GM12878 (cell line): ENCODE results near the gene CTIF. TPM values are rescaled to one million over a fixed set of nuclear protein-coding genes. Genes with fewer than 3 reads are reported as not detected.

Experiments
- ATAC-seq: fragments of 200-7000 bp; cut with Tn5 transposase; 3 replicates; pipeline ENCODE4 v1.9.1; 2020; ENCODE audit warnings: mild to moderate bottlenecking, moderate library complexity
- BruUV-seq: library from RNA; stranded (reverse); fragments of 400-500 nt; replicated peaks from 2 replicates; lab custom pipeline; 2021; lab: Mats Ljungman, UMichigan
- CTCF ChIA-PET: fragments of 300-600 bp; sonication (Branson Sonifier 250); formaldehyde crosslinking; extraction: SDS; loops from one replicate; lab custom pipeline; 2021; ENCODE audit warnings: inconsistent platforms; lab: Yijun Ruan, JAX
- POLR2A ChIA-PET: fragments of 350-600 bp; formaldehyde crosslinking; extraction: SDS; loops from one replicate; lab custom pipeline; 2021; ENCODE audit warnings: inconsistent platforms; lab: Charles Lee
- RAD21 ChIA-PET: fragments of 300-600 bp; sonication (Branson Sonifier 250); formaldehyde crosslinking; loops from one replicate; lab custom pipeline; 2023; ENCODE audit warnings: antibody characterized with exemption; ENCODE audit not compliant: unreplicated experiment; lab: Charles Lee
- SMC1A ChIA-PET: fragments of 300-600 bp; sonication (Branson Sonifier 250); formaldehyde crosslinking; loops from one replicate; lab custom pipeline; 2023; ENCODE audit not compliant: unreplicated experiment, uncharacterized antibody; lab: Charles Lee
- DNase-seq: peaks from one replicate; pipeline ENCODE4 v3.0.0-alpha.2; 2011; ENCODE audit warnings: low read depth, low spot score
- FAIRE-seq: peaks from 3 replicates; lab custom pipeline; 2011; peaks lifted over from hg19 to GRCh38; lab: Jason Lieb, UNC
- H2AFZ ChIP-seq: 2 replicates; pipeline ENCODE4 v1.6.0; 2011; ENCODE audit warnings: low read depth, low read length, control low read depth; ENCODE audit not compliant: control insufficient read depth
- H3K27ac ChIP-seq: 2 replicates; pipeline ENCODE4 v1.5.1; 2011; ENCODE audit warnings: control low read depth; ENCODE audit not compliant: control insufficient read depth, insufficient read depth
- H3K27me3 ChIP-seq, 2 experiments: replicated peaks in 1 of 2; 2 replicates each; pipeline versions ENCODE4 v1.6.0 to v1.6.1; 2011; ENCODE audit warnings: low read length in 1 of 2; ENCODE audit not compliant: control insufficient read depth in 2 of 2, insufficient read depth in 2 of 2
- H3K36me3 ChIP-seq, 2 experiments: 2 replicates each; pipeline ENCODE4 v1.5.1; 2011; ENCODE audit warnings: low read length in 1 of 2; ENCODE audit not compliant: control insufficient read depth in 2 of 2, insufficient read depth in 2 of 2
- H3K4me1 ChIP-seq: 2 replicates; pipeline ENCODE4 v1.6.1; 2011; ENCODE audit warnings: mild to moderate bottlenecking, low read length, moderate library complexity, mixed read lengths; ENCODE audit not compliant: control insufficient read depth, insufficient read depth
- H3K4me2 ChIP-seq: 2 replicates; pipeline ENCODE4 v1.6.0; 2011; ENCODE audit warnings: control low read depth; ENCODE audit not compliant: control insufficient read depth, insufficient read depth
- H3K4me3 ChIP-seq: fragments of 200-600 bp; sonication (generic); 2 replicates; pipeline ENCODE4 v1.5.1; 2016
- H3K79me2 ChIP-seq: 2 replicates; pipeline ENCODE4 v1.6.0; 2011; ENCODE audit warnings: low read length; ENCODE audit not compliant: control insufficient read depth, insufficient read depth
- H3K9ac ChIP-seq: 2 replicates; pipeline ENCODE4 v1.8.0; 2011; ENCODE audit warnings: low read length, control low read depth, mixed read lengths; ENCODE audit not compliant: control insufficient read depth, insufficient read depth
- H3K9me3 ChIP-seq: replicated peaks from 3 replicates; pipeline ENCODE4 v1.5.1; 2011; ENCODE audit warnings: mild to moderate bottlenecking, low read length; ENCODE audit not compliant: control insufficient read depth, insufficient read depth
- H4K20me1 ChIP-seq: 2 replicates; pipeline ENCODE4 v1.6.0; 2011; ENCODE audit not compliant: control insufficient read depth, insufficient read depth
- EGR1 ChIP-seq, 2 experiments: IDR thresholded peaks; 1 replicate in 1 of 2; 2 replicates in 1 of 2; pipeline ENCODE4 v1.6.1; 2011 to 2012; ENCODE audit warnings: low read depth in 2 of 2, low read length in 2 of 2, borderline replicate concordance in 1 of 2, mild to moderate bottlenecking in 1 of 2, moderate library complexity in 1 of 2
- IKZF1 ChIP-seq: fragments of 450-650 bp; conservative IDR thresholded peaks from 2 replicates; pipeline ENCODE4 v1.6.1; 2017; ENCODE audit warnings: antibody characterized with exemption, mild to moderate bottlenecking
- IKZF2 ChIP-seq, 2 experiments: fragments of 450-650 bp; IDR thresholded peaks; 2 replicates each; pipeline ENCODE4 v1.6.1; 2017; ENCODE audit warnings: mild to moderate bottlenecking in 2 of 2, moderate library complexity in 2 of 2
- KLF5 ChIP-seq: fragments of 450-650 bp; IDR thresholded peaks from 2 replicates; pipeline ENCODE4 v1.6.1; 2014; ENCODE audit warnings: mild to moderate bottlenecking; ENCODE audit not compliant: partially characterized antibody
- NFYB ChIP-seq: IDR thresholded peaks from 2 replicates; pipeline ENCODE4 v1.6.1; 2011; ENCODE audit warnings: low read depth, mild to moderate bottlenecking, low read length, improper control_type of control experiment, moderate library complexity; ENCODE audit not compliant: insufficient read depth
- PAX8 ChIP-seq: fragments of 450-650 bp; IDR thresholded peaks from 2 replicates; pipeline ENCODE4 v1.6.1; 2017; ENCODE audit warnings: mild to moderate bottlenecking, moderate library complexity
- PML ChIP-seq: IDR thresholded peaks from 2 replicates; pipeline ENCODE4 v1.6.1; 2012; ENCODE audit warnings: low read length, inconsistent platforms
- RB1 ChIP-seq: fragments of 450-650 bp; formaldehyde crosslinking; IDR thresholded peaks from 2 replicates; pipeline ENCODE4 v1.6.1; 2017; ENCODE audit warnings: mild to moderate bottlenecking, borderline replicate concordance
- RBBP5 ChIP-seq: fragments of 200-600 bp; sonication (generic); conservative IDR thresholded peaks from 2 replicates; pipeline ENCODE4 v1.6.1; 2016
- RCOR1 ChIP-seq: conservative IDR thresholded peaks from 2 replicates; pipeline ENCODE4 v1.6.1; 2012; ENCODE audit warnings: low read depth, low read length, improper control_type of control experiment
- SMARCA5 ChIP-seq: fragments of 450-650 bp; IDR thresholded peaks from 2 replicates; pipeline ENCODE4 v1.6.1; 2017; ENCODE audit warnings: mild to moderate bottlenecking
- SPI1 ChIP-seq: IDR thresholded peaks from 2 replicates; pipeline ENCODE4 v1.6.1; 2011; ENCODE audit warnings: low read depth, mild to moderate bottlenecking, low read length, moderate library complexity, borderline replicate concordance; ENCODE audit not compliant: insufficient read depth
- SRF ChIP-seq, 2 experiments: IDR thresholded peaks; 2 replicates each; pipeline ENCODE4 v1.6.1; 2011; ENCODE audit warnings: low read depth in 2 of 2, low read length in 2 of 2, mild to moderate bottlenecking in 1 of 2, moderate library complexity in 1 of 2
- SUPT20H ChIP-seq: IDR thresholded peaks from 2 replicates; pipeline ENCODE4 v1.6.1; 2011; ENCODE audit warnings: low read depth, mild to moderate bottlenecking, low read length, moderate library complexity, borderline replicate concordance; ENCODE audit not compliant: control insufficient read depth
- TCF7 ChIP-seq: IDR thresholded peaks from 2 replicates; pipeline ENCODE4 v1.6.1; 2014; ENCODE audit warnings: antibody characterized with exemption, borderline replicate concordance
- YBX1 ChIP-seq: fragments of 450-650 bp; IDR thresholded peaks from 2 replicates; pipeline ENCODE4 v1.6.1; 2016; ENCODE audit warnings: antibody characterized with exemption
- ZNF384 ChIP-seq: IDR thresholded peaks from 2 replicates; pipeline ENCODE4 v1.6.1; 2012; ENCODE audit warnings: low read depth, mild to moderate bottlenecking, low read length, improper control_type of control experiment, borderline replicate concordance
- ZSCAN29 ChIP-seq: fragments of 450-650 bp; IDR thresholded peaks from 2 replicates; pipeline ENCODE4 v1.6.1; 2017; ENCODE audit warnings: mild to moderate bottlenecking, moderate library complexity
- WGBS: methylation state at CpG from one replicate; pipeline ENCODE4 v1.1.6; 2016; ENCODE audit warnings: low lambda C conversion rate; ENCODE audit not compliant: insufficient replicate concordance, insufficient coverage; ENCODE audit errors: missing lambda C conversion rate; 5-methylcytosine and 5-hydroxymethylcytosine counted together
- in situ Hi-C: fragments of 300-500 bp; cut with MboI; formaldehyde crosslinking; loops from 9 replicates; pipeline ENCODE4 v1.14.3; 2018; ENCODE audit warnings: mixed read lengths
- intact Hi-C: fragments of 100-400 bp; cut with micrococcal nuclease; formaldehyde crosslinking; loops from one replicate; pipeline ENCODE4 v1.14.2; 2022; ENCODE audit not compliant: unreplicated experiment
- polyA plus RNA-seq, 11 experiments: library from polyadenylated mRNA; depleted of rRNA in 4 of 11; unstranded in 6 of 11; stranded (reverse) in 5 of 11; fragments of >200 nt; fragmentation: Nextera tagmentation in 4 of 11; fragmentation: Illumina TruSeq in 1 of 11; extraction: Ambion mirVana in 4 of 11; extraction: Trizol in 1 of 11; gene quantifications; 1 replicate in 1 of 11; 2 replicates in 10 of 11; pipeline versions ENCODE4 v1.2.1 to v1.2.3, GENCODE V29; 2011 to 2016; ENCODE audit warnings: inconsistent platforms in 2 of 11, missing spikeins in 2 of 11, low read depth in 1 of 11
- total RNA-seq, 4 experiments: library from RNA; depleted of rRNA in 3 of 4; stranded (reverse); fragments of >200 nt in 3 of 4; fragmentation: Illumina TruSeq in 1 of 4; extraction: Trizol in 1 of 4; gene quantifications; 2 replicates each; pipeline versions ENCODE4 v1.2.1 to v1.2.3, GENCODE V29; 2013 to 2021
- TF ChIP-seq, protein P1 (sequence below): fragments of 450-650 bp; formaldehyde crosslinking; IDR thresholded peaks from 2 replicates; pipeline ENCODE4 v1.5.0; 2022; ENCODE audit warnings: mild to moderate bottlenecking, missing genetic modification characterization

The CTIF gene
- total and polyA plus RNA-seq, 10 of the 15 experiments (the other 5 are each of a cell fraction or from before 2014, with no cell fraction given): 0.06 to 11.6 (median 2.5) TPM

DNA sequence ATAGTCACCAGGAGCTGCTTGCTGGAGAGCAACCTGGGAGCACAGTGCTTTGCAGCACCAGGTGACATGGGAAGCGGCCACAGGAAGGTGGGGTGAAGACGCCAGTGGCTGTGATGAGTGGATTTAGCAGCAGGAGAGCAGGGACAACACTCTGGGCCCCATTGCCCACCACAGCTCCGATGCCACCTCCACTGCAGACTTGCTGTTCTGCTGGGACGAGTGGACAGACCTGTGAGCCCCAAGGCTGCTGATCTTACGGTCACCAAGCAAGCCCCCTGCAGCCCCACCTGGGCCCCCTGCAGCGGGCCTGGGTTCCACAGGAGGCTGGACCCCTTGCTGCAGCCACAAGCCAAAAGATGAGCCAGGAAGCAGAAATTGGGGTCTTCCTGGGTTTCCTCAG is 73.7 kb downstream of the CTIF start:
- POLR2A ChIA-PET: no interaction called here
- H3K79me2 ChIP-seq: no peaks in the 10 kb centered on the region
- WGBS: 42% methylated on average over 6 of the region's 6 CpGs
- RAD21 ChIA-PET: no interaction called here
- no peak overlapping the region for H3K4me3 ChIP-seq
- no peak overlapping the region for H3K9ac ChIP-seq
- no peaks in the 10 kb centered on the region for H3K36me3 ChIP-seq
- no peak for ATAC-seq
- TF ChIP-seq SUPT20H (no peak), SMARCA5 (no peak), RCOR1 (no peak), PML (no peak), YBX1 (no peak), SPI1 (no peak), RB1 (no peak), IKZF2 (IDR thresholded peaks at IDR 0.05) (no peak), EGR1 (IDR thresholded peaks at IDR 0.05; ENCODE audit: borderline replicate concordance in 1 of 2, low read depth in 2 of 2, low read length in 2 of 2) (no peak), SRF (IDR thresholded peaks at IDR 0.05; ENCODE audit: low read depth in 2 of 2, low read length in 2 of 2) (no peak), KLF5 (no peak), NFYB (no peak), ZSCAN29 (no peak), PAX8 (no peak), TCF7 (no peak), IKZF1 (no peak), RBBP5 (no peak), ZNF384 (no peak)
- TF ChIP-seq, protein P1, sequence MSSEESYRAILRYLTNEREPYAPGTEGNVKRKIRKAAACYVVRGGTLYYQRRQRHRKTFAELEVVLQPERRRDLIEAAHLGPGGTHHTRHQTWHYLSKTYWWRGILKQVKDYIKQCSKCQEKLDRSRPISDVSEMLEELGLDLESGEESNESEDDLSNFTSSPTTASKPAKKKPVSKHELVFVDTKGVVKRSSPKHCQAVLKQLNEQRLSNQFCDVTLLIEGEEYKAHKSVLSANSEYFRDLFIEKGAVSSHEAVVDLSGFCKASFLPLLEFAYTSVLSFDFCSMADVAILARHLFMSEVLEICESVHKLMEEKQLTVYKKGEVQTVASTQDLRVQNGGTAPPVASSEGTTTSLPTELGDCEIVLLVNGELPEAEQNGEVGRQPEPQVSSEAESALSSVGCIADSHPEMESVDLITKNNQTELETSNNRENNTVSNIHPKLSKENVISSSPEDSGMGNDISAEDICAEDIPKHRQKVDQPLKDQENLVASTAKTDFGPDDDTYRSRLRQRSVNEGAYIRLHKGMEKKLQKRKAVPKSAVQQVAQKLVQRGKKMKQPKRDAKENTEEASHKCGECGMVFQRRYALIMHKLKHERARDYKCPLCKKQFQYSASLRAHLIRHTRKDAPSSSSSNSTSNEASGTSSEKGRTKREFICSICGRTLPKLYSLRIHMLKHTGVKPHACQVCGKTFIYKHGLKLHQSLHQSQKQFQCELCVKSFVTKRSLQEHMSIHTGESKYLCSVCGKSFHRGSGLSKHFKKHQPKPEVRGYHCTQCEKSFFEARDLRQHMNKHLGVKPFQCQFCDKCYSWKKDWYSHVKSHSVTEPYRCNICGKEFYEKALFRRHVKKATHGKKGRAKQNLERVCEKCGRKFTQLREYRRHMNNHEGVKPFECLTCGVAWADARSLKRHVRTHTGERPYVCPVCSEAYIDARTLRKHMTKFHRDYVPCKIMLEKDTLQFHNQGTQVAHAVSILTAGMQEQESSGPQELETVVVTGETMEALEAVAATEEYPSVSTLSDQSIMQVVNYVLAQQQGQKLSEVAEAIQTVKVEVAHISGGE (CRISPR knock-in tag): no peak
- TF ChIP-seq, all 136 proteins: peak for 0
- H4K20me1 ChIP-seq: no peaks in the 10 kb centered on the region; the same call in 1 of the 2 replicates
- no peaks in the 10 kb centered on the region for H3K27me3 ChIP-seq
- no peak overlapping the region for H3K4me2 ChIP-seq
- SMC1A ChIA-PET: no interaction called here
- BruUV-seq: no TSS peak
- no peak overlapping the region for H3K27ac ChIP-seq
- FAIRE-seq (no peak), DNase-seq (no peak)
- no peaks in the 10 kb centered on the region for H3K9me3 ChIP-seq
- no peaks in the 10 kb centered on the region; the same call in 1 of the 2 replicates for H3K4me1 ChIP-seq
- CTCF ChIA-PET: no interaction called here
- intact Hi-C loops (no loop called here), in situ Hi-C loops (no loop called here)
- H2AFZ ChIP-seq: no peak overlapping the region
